HepG2 (cell line): ENCODE data around the gene CA7. TPM values are rescaled to one million over a fixed set of nuclear protein-coding genes. Genes with fewer than 3 reads are reported as not detected.
A peak's percentile ranks its signal among the peaks of the same experiment; 100 is the strongest.

Experiments
- CCDC6 ChIP-seq: sonication (generic); formaldehyde crosslinking; IDR thresholded peaks from 2 replicates; pipeline ENCODE4 v1.8.1; 2022; ENCODE audit warnings: mild to moderate bottlenecking, missing genetic modification reagents, moderate library complexity
- CEBPG ChIP-seq: IDR thresholded peaks from 2 replicates; pipeline ENCODE4 v1.6.1; 2016
- E2F1 ChIP-seq: sonication (generic); formaldehyde crosslinking; IDR thresholded peaks from 2 replicates; pipeline ENCODE4 v1.5.0; 2020; ENCODE audit warnings: missing genetic modification reagents
- ERF ChIP-seq: IDR thresholded peaks from 2 replicates; pipeline ENCODE4 v1.6.1; 2018; ENCODE audit warnings: missing biosample characterization, missing genetic modification reagents
- IRF9 ChIP-seq: sonication (generic); formaldehyde crosslinking; IDR thresholded peaks from 2 replicates; pipeline ENCODE4 v1.8.0; 2022; ENCODE audit warnings: missing genetic modification reagents, mild to moderate bottlenecking, borderline replicate concordance
- MLXIP ChIP-seq: sonication (generic); formaldehyde crosslinking; IDR thresholded peaks from 2 replicates; pipeline ENCODE4 v1.9.0; 2021; ENCODE audit warnings: missing genetic modification reagents, borderline replicate concordance
- PRDM15 ChIP-seq: sonication (generic); formaldehyde crosslinking; IDR thresholded peaks from 2 replicates; pipeline ENCODE4 v1.4.0; 2020; ENCODE audit warnings: missing genetic modification reagents
- SRSF1 ChIP-seq: fragments of 200-400 bp; formaldehyde crosslinking; optimal IDR thresholded peaks from 2 replicates; pipeline ENCODE3; 2017; ENCODE audit warnings: mild to moderate bottlenecking, low read depth, low read length, moderate library complexity
- THRA ChIP-seq: sonication (generic); formaldehyde crosslinking; IDR thresholded peaks from 2 replicates; pipeline ENCODE4 v1.4.0; 2020; ENCODE audit warnings: missing genetic modification reagents, borderline replicate concordance
- TIGD3 ChIP-seq: sonication (generic); formaldehyde crosslinking; IDR thresholded peaks from 2 replicates; pipeline ENCODE4 v1.5.1; 2020; ENCODE audit warnings: mild to moderate bottlenecking, missing genetic modification reagents, borderline replicate concordance
- ZNF282 ChIP-seq: fragments of 450-650 bp; IDR thresholded peaks from 2 replicates; pipeline ENCODE4 v1.6.1; 2018; ENCODE audit not compliant: partially characterized antibody
- ZNF530 ChIP-seq: sonication (generic); formaldehyde crosslinking; IDR thresholded peaks from 2 replicates; pipeline ENCODE4 v1.5.0; 2020; ENCODE audit warnings: low read depth, mild to moderate bottlenecking, missing genetic modification reagents
- ZNF672 ChIP-seq: sonication (generic); formaldehyde crosslinking; IDR thresholded peaks from 2 replicates; pipeline ENCODE4 v1.8.1; 2022; ENCODE audit warnings: missing genetic modification reagents
- polyA plus RNA-seq, 8 experiments: library from polyadenylated mRNA; depleted of rRNA in 3 of 8; stranded (reverse) in 7 of 8; unstranded in 1 of 8; fragments of >200 nt; fragmentation: Illumina TruSeq in 4 of 8; extraction: Trizol in 4 of 8; gene quantifications; 2 replicates each; pipeline versions ENCODE4 v1.2.1 to v1.2.3, GENCODE V29; 2011 to 2016; ENCODE audit warnings: low read depth in 4 of 8, missing spikeins in 1 of 8, mixed read lengths in 1 of 8; ENCODE audit not compliant: insufficient read depth in 1 of 8
- total RNA-seq, 5 experiments: library from RNA; depleted of rRNA; stranded (reverse); fragments of >200 nt; fragmentation: Illumina TruSeq; extraction: Trizol; gene quantifications; 2 replicates each; pipeline ENCODE4 v1.2.3, GENCODE V29; 2016; ENCODE audit warnings: low read depth in 1 of 5

CA7 gene
- total and polyA plus RNA-seq, 2 of the 13 experiments (the other 11 are each of a cell fraction or from before 2014, with no cell fraction given) = not detected

- TF ChIP-seq IRF9 (CRISPR knock-in tag) (peak; percentile 99), THRA (CRISPR knock-in tag) (peak; percentile 62), MLXIP (CRISPR knock-in tag) (peak; percentile 61; the same call in 1 of the 2 replicates), PRDM15 (peak; percentile 72; the same call in 1 of the 2 replicates), ZNF672 (no peak), ZNF530 (CRISPR knock-in tag) (peak; percentile 84; the same call in 1 of the 2 replicates), ERF (peak; percentile 78), CEBPG (peak; percentile 65), E2F1 (peak; percentile 96), TIGD3 (peak; percentile 82; the same call in 1 of the 2 replicates), CCDC6 (CRISPR knock-in tag) (peak; percentile 86; the same call in 1 of the 2 replicates), ZNF282 (no peak), SRSF1 (peak; percentile 91)
Observed at GRCh38 chr16:66880288-66881013, 36.2 kb downstream of the CA7 start, which contains the start of gene PDP2 (continued).
